ENCODE results near the gene CNST. TPM values are rescaled to one million over a fixed set of nuclear protein-coding genes. Genes with fewer than 3 reads are reported as not detected.

CNST gene
- total and polyA plus RNA-seq, 2 of the 13 experiments (the other 11 are each of a cell fraction or from before 2014, with no cell fraction given), result 6.3 to 12.4 TPM

DNA sequence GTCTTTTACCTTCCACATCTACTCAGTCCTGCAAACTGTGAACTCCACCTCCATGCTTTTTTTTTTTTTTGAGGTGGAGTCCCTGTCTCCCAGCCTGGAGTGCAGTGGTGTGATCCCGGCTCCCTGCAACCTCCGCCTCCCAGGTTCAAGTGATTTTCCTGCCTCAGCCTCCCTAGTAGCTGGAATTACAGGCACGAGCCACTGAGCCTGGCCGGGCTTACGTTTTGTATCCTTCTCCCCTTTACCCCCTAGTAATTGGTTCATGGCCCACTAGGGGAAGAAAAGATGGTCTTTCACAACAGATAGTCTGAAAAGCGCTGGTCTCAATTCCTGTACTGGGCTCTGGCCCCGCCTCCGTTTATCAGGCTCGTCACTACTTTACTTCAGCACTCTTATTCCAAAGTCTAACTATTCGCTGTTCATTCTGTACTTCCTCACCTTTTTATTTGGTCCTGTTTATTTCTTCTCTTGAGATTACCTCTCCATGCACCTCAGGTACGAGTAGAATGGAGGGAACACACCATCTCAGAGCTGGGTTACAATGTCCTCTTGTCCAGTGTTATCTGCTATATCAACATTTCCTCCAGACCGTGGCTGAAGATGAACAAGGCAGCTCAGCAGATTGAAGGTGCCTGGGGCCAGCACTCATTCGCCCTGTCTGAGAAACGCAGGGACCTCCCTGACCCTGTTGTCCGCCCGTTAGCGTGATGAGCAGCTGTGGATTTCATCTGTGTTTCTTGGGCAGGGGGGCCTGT, 16.2 kb downstream of the CNST start (continued):
- TF ChIP-seq CEBPG (CRISPR knock-in tag; IDR thresholded peaks at IDR 0.05) (peak; percentile 35; the same call in 1 of the 2 replicates), ZNF790 (CRISPR knock-in tag; IDR thresholded peaks at IDR 0.05; ENCODE audit: borderline replicate concordance) (no peak), RARG (CRISPR knock-in tag; IDR thresholded peaks at IDR 0.05; ENCODE audit: low read depth) (no peak), ZNF30 (CRISPR knock-in tag; IDR thresholded peaks at IDR 0.05) (0 out of 2 replicates have a peak, but pooled peaks have one; percentile 51), ZNF350 (CRISPR knock-in tag; IDR thresholded peaks at IDR 0.05; ENCODE audit: borderline replicate concordance, low read depth) (peak; percentile 45; the same call in 1 of the 2 replicates), NCOA1 (CRISPR knock-in tag; IDR thresholded peaks at IDR 0.05) (0 out of 2 replicates have a peak, but pooled peaks have one; percentile 71), SOX5 (CRISPR knock-in tag; IDR thresholded peaks at IDR 0.05; ENCODE audit: borderline replicate concordance) (no peak), MAZ (IDR thresholded peaks at IDR 0.05; ENCODE audit: borderline replicate concordance, low read depth, low read length) (no peak), MAZ (CRISPR knock-in tag; IDR thresholded peaks at IDR 0.05; ENCODE audit: low read depth) (0 out of 2 replicates have a peak, but pooled peaks have one; percentile 14), POLR2A (IDR thresholded peaks at IDR 0.05; ENCODE audit: insufficient read depth in 1 of 2, low read depth in 2 of 2, low read length in 2 of 2) (peak in 1 of 2 experiments; percentile 36; a peak in 1 of 4 replicates), NR2F6 (IDR thresholded peaks at IDR 0.05) (no peak), NR2F6 (CRISPR knock-in tag; IDR thresholded peaks at IDR 0.05) (peak; percentile 12; the same call in 1 of the 2 replicates), ZEB1 (IDR thresholded peaks at IDR 0.05; ENCODE audit: insufficient replicate concordance, low read depth) (peak; percentile 52), ARNT (IDR thresholded peaks at IDR 0.05) (no peak), SAP130 (CRISPR knock-in tag; IDR thresholded peaks at IDR 0.05; ENCODE audit: low read depth) (peak; percentile 35; the same call in 1 of the 2 replicates)
- TF ChIP-seq, protein P1, sequence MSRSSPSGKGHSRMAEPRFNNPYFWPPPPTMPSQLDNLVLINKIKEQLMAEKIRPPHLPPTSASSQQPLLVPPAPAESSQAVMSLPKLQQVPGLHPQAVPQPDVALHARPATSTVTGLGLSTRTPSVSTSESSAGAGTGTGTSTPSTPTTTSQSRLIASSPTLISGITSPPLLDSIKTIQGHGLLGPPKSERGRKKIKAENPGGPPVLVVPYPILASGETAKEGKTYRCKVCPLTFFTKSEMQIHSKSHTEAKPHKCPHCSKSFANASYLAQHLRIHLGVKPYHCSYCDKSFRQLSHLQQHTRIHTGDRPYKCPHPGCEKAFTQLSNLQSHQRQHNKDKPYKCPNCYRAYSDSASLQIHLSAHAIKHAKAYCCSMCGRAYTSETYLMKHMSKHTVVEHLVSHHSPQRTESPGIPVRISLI (CRISPR knock-in tag; IDR thresholded peaks at IDR 0.05; ENCODE audit: borderline replicate concordance), result peak; percentile 89
- TF ChIP-seq, protein P2, sequence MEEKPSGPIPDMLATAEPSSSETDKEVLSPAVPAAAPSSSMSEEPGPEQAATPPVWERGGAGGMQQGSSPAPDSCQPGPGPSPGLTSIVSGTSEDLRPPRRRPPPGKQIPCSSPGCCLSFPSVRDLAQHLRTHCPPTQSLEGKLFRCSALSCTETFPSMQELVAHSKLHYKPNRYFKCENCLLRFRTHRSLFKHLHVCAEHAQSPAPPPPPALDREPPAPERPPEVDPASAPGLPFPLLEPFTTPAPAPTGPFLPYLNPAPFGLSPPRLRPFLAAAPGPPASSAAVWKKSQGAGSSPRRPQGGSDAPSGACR (CRISPR knock-in tag; IDR thresholded peaks at IDR 0.05), result peak; percentile 25; the same call in 1 of the 2 replicates
- TF ChIP-seq, protein P3, sequence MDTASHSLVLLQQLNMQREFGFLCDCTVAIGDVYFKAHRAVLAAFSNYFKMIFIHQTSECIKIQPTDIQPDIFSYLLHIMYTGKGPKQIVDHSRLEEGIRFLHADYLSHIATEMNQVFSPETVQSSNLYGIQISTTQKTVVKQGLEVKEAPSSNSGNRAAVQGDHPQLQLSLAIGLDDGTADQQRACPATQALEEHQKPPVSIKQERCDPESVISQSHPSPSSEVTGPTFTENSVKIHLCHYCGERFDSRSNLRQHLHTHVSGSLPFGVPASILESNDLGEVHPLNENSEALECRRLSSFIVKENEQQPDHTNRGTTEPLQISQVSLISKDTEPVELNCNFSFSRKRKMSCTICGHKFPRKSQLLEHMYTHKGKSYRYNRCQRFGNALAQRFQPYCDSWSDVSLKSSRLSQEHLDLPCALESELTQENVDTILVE (CRISPR knock-in tag; IDR thresholded peaks at IDR 0.05), result no peak
- TF ChIP-seq, protein P4, sequence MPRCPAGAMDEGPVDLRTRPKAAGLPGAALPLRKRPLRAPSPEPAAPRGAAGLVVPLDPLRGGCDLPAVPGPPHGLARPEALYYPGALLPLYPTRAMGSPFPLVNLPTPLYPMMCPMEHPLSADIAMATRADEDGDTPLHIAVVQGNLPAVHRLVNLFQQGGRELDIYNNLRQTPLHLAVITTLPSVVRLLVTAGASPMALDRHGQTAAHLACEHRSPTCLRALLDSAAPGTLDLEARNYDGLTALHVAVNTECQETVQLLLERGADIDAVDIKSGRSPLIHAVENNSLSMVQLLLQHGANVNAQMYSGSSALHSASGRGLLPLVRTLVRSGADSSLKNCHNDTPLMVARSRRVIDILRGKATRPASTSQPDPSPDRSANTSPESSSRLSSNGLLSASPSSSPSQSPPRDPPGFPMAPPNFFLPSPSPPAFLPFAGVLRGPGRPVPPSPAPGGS (CRISPR knock-in tag; IDR thresholded peaks at IDR 0.05), result no peak
- TF ChIP-seq, protein P5, sequence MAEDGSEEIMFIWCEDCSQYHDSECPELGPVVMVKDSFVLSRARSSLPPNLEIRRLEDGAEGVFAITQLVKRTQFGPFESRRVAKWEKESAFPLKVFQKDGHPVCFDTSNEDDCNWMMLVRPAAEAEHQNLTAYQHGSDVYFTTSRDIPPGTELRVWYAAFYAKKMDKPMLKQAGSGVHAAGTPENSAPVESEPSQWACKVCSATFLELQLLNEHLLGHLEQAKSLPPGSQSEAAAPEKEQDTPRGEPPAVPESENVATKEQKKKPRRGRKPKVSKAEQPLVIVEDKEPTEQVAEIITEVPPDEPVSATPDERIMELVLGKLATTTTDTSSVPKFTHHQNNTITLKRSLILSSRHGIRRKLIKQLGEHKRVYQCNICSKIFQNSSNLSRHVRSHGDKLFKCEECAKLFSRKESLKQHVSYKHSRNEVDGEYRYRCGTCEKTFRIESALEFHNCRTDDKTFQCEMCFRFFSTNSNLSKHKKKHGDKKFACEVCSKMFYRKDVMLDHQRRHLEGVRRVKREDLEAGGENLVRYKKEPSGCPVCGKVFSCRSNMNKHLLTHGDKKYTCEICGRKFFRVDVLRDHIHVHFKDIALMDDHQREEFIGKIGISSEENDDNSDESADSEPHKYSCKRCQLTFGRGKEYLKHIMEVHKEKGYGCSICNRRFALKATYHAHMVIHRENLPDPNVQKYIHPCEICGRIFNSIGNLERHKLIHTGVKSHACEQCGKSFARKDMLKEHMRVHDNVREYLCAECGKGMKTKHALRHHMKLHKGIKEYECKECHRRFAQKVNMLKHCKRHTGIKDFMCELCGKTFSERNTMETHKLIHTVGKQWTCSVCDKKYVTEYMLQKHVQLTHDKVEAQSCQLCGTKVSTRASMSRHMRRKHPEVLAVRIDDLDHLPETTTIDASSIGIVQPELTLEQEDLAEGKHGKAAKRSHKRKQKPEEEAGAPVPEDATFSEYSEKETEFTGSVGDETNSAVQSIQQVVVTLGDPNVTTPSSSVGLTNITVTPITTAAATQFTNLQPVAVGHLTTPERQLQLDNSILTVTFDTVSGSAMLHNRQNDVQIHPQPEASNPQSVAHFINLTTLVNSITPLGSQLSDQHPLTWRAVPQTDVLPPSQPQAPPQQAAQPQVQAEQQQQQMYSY (CRISPR knock-in tag; IDR thresholded peaks at IDR 0.05), result peak; percentile 76
- TF ChIP-seq, protein P6, sequence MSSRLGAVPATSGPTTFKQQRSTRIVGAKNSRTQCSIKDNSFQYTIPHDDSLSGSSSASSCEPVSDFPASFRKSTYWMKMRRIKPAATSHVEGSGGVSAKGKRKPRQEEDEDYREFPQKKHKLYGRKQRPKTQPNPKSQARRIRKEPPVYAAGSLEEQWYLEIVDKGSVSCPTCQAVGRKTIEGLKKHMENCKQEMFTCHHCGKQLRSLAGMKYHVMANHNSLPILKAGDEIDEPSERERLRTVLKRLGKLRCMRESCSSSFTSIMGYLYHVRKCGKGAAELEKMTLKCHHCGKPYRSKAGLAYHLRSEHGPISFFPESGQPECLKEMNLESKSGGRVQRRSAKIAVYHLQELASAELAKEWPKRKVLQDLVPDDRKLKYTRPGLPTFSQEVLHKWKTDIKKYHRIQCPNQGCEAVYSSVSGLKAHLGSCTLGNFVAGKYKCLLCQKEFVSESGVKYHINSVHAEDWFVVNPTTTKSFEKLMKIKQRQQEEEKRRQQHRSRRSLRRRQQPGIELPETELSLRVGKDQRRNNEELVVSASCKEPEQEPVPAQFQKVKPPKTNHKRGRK (CRISPR knock-in tag; IDR thresholded peaks at IDR 0.05), result no peak

All from HepG2 (cell line).